Astrocyte (in vitro differentiated cells and primary cell): ENCODE results near the gene OMA1. TPM values are rescaled to one million over a fixed set of nuclear protein-coding genes. Genes with fewer than 3 reads are reported as not detected.

Source experiments
- DNase-seq: peaks from one replicate; pipeline ENCODE4 v3.0.0-alpha.2; 2010; ENCODE audit warnings: low read depth
- FAIRE-seq: peaks from 2 replicates; lab custom pipeline; 2011; peaks lifted over from hg19 to GRCh38; lab: Jason Lieb, UNC
- H2AFZ ChIP-seq: 2 replicates; pipeline ENCODE4 v1.6.0; 2012; ENCODE audit warnings: low read depth, low read length, inconsistent platforms
- H3K27ac ChIP-seq: 2 replicates; pipeline ENCODE4 v1.5.1; 2011; ENCODE audit warnings: low read depth, low read length, inconsistent platforms
- H3K27me3 ChIP-seq: 2 replicates; pipeline ENCODE4 v1.6.0; 2011; ENCODE audit warnings: low read length, inconsistent platforms; ENCODE audit not compliant: insufficient read depth
- H3K36me3 ChIP-seq: 2 replicates; pipeline ENCODE4 v1.5.1; 2011; ENCODE audit warnings: low read length, inconsistent platforms; ENCODE audit not compliant: insufficient read depth
- H3K4me1 ChIP-seq: 2 replicates; pipeline ENCODE4 v1.5.1; 2011; ENCODE audit warnings: low read length, inconsistent platforms; ENCODE audit not compliant: insufficient read depth
- H3K4me2 ChIP-seq: 2 replicates; pipeline ENCODE4 v1.6.0; 2012; ENCODE audit warnings: low read length, inconsistent platforms
- H3K4me3 ChIP-seq: 2 replicates; pipeline ENCODE4 v1.5.1; 2011; ENCODE audit warnings: low read depth, mild to moderate bottlenecking, low read length, inconsistent platforms; ENCODE audit not compliant: insufficient read depth
- H3K79me2 ChIP-seq: 2 replicates; pipeline ENCODE4 v1.6.0; 2012; ENCODE audit warnings: mild to moderate bottlenecking, low read length, inconsistent platforms; ENCODE audit not compliant: insufficient read depth
- H3K9ac ChIP-seq: 2 replicates; pipeline ENCODE4 v1.6.0; 2012; ENCODE audit warnings: mild to moderate bottlenecking, low read length, inconsistent platforms
- H3K9me3 ChIP-seq: 2 replicates; pipeline ENCODE4 v1.5.1; 2012; ENCODE audit warnings: low read depth, mild to moderate bottlenecking, low read length, inconsistent platforms; ENCODE audit not compliant: insufficient read depth
- H4K20me1 ChIP-seq: 2 replicates; pipeline ENCODE4 v1.6.0; 2012; ENCODE audit warnings: low read length, inconsistent platforms; ENCODE audit not compliant: insufficient read depth
- H3K27ac Mint-ChIP-seq: one replicate; pipeline ENCODE4 v1.8.0; 2021; ENCODE audit warnings: mild to moderate bottlenecking, mixed read lengths; ENCODE audit not compliant: unreplicated experiment
- H3K27me3 Mint-ChIP-seq: one replicate; pipeline ENCODE4 v1.8.0; 2021; ENCODE audit warnings: low read depth, mixed read lengths; ENCODE audit not compliant: unreplicated experiment
- H3K36me3 Mint-ChIP-seq: one replicate; pipeline ENCODE4 v1.8.0; 2021; ENCODE audit warnings: low read depth, mixed read lengths; ENCODE audit not compliant: unreplicated experiment
- H3K4me1 Mint-ChIP-seq: one replicate; pipeline ENCODE4 v1.8.0; 2021; ENCODE audit warnings: low read depth, mixed read lengths; ENCODE audit not compliant: unreplicated experiment
- H3K4me3 Mint-ChIP-seq: one replicate; pipeline ENCODE4 v1.8.0; 2021; ENCODE audit warnings: mild to moderate bottlenecking, moderate library complexity, mixed read lengths; ENCODE audit not compliant: unreplicated experiment
- H3K9me3 Mint-ChIP-seq: one replicate; pipeline ENCODE4 v1.8.0; 2021; ENCODE audit warnings: mild to moderate bottlenecking, mixed read lengths; ENCODE audit not compliant: unreplicated experiment
- CTCF ChIP-seq: IDR thresholded peaks from 2 replicates; pipeline ENCODE4 v1.5.1; 2011; ENCODE audit warnings: low read depth, mild to moderate bottlenecking, inconsistent platforms, low read length, moderate library complexity; ENCODE audit not compliant: insufficient read depth
- EZH2 ChIP-seq: IDR thresholded peaks from 2 replicates; pipeline ENCODE4 v1.6.1; 2012; ENCODE audit warnings: mild to moderate bottlenecking, low read length, inconsistent platforms; ENCODE audit not compliant: insufficient read depth
- total RNA-seq: library from RNA; stranded (reverse); gene quantifications from 2 replicates; pipeline ENCODE4 v1.2.1, GENCODE V29; 2021

The OMA1 gene
- total RNA-seq, 1 donor from 2014 or later = 5.1 TPM

- DNase-seq (peak; percentile 5), FAIRE-seq (no peak)
- Histone ChIP-seq H3K27ac (no peak overlapping the region), H2AFZ (no peak overlapping the region), H3K9ac (no peak overlapping the region), H3K4me3 (no peak overlapping the region), H3K36me3 (no peaks in the 10 kb centered on the region), H3K4me2 (no peak overlapping the region), H4K20me1 (no peaks in the 10 kb centered on the region), H3K79me2 (no peaks in the 10 kb centered on the region), H3K9me3 (no peaks in the 10 kb centered on the region), H3K27me3 (no peaks in the 10 kb centered on the region), H3K4me1 (no peaks in the 10 kb centered on the region)
- Mint-ChIP-seq H3K4me1 (peaks cover 4% of the 10 kb centered on the region), H3K27ac (no peak overlapping the region), H3K27me3 (no peaks in the 10 kb centered on the region), H3K4me3 (no peak overlapping the region), H3K9me3 (no peaks in the 10 kb centered on the region), H3K36me3 (no peaks in the 10 kb centered on the region)
- no peak for TF ChIP-seq CTCF
- TF ChIP-seq EZH2 = no peak
Observed at GRCh38 chr1:58477390-58477789, 69.1 kb downstream of the OMA1 start.

GRCh38 chr1:58476179-58476578, 70.3 kb downstream of the OMA1 start:
- Histone ChIP-seq H3K4me3 (no peak overlapping the region), H3K9ac (no peak overlapping the region), H3K9me3 (no peaks in the 10 kb centered on the region), H4K20me1 (no peaks in the 10 kb centered on the region), H3K36me3 (no peaks in the 10 kb centered on the region), H3K4me2 (no peak overlapping the region), H3K79me2 (no peaks in the 10 kb centered on the region), H3K27ac (no peak overlapping the region), H3K27me3 (no peaks in the 10 kb centered on the region), H3K4me1 (no peaks in the 10 kb centered on the region), H2AFZ (no peak overlapping the region)
- FAIRE-seq (no peak), DNase-seq (no peak)
- Mint-ChIP-seq H3K36me3 (no peaks in the 10 kb centered on the region), H3K4me3 (no peak overlapping the region), H3K4me1 (peaks cover 4% of the 10 kb centered on the region), H3K27me3 (peaks cover 2% of the 10 kb centered on the region), H3K27ac (no peak overlapping the region), H3K9me3 (no peaks in the 10 kb centered on the region)
- TF ChIP-seq CTCF (no peak), EZH2 (no peak)

- Mint-ChIP-seq H3K9me3 (no peaks in the 10 kb centered on the region), H3K4me1 (peaks cover 17% of the 10 kb centered on the region), H3K27me3 (peaks cover 2% of the 10 kb centered on the region), H3K36me3 (no peaks in the 10 kb centered on the region), H3K27ac (no peak overlapping the region), H3K4me3 (no peak overlapping the region)
- Histone ChIP-seq H4K20me1 (no peaks in the 10 kb centered on the region), H3K9me3 (no peaks in the 10 kb centered on the region), H2AFZ (no peak overlapping the region), H3K79me2 (no peaks in the 10 kb centered on the region), H3K27me3 (no peaks in the 10 kb centered on the region), H3K4me2 (no peak overlapping the region), H3K36me3 (no peaks in the 10 kb centered on the region), H3K4me3 (no peak overlapping the region), H3K4me1 (peaks cover 6% of the 10 kb centered on the region), H3K27ac (no peak overlapping the region), H3K9ac (no peak overlapping the region)
- DNase-seq (no peak), FAIRE-seq (no peak)
- no peak for TF ChIP-seq EZH2
- no peak for TF ChIP-seq CTCF
Observed at GRCh38 chr1:58469476-58469875, 77.0 kb downstream of the OMA1 start.
